A549 (cell line): Measurements from ENCODE around the gene CDK9. TPM values are rescaled to one million over a fixed set of nuclear protein-coding genes. Genes with fewer than 3 reads are reported as not detected.
A peak's percentile ranks its signal among the peaks of the same experiment; 100 is the strongest.

Experiments
- ATAC-seq, 2 experiments: fragments of 200-7000 bp in 1 of 2; fragments of >200 bp in 1 of 2; cut with Nextera tagmentation in 1 of 2; cut with Tn5 transposase in 1 of 2; 3 replicates each; pipeline versions ENCODE4 v1.8.0 to v1.9.1; 2018 to 2020; ENCODE audit warnings: mild to moderate bottlenecking in 1 of 2, moderate library complexity in 1 of 2
- CTCF ChIA-PET: fragments of 300-600 bp; sonication (Branson Sonifier 250); formaldehyde crosslinking; extraction: SDS; loops from one replicate; lab custom pipeline; 2021; ENCODE audit warnings: antibody characterized with exemption, inconsistent platforms; lab: Yijun Ruan, JAX
- POLR2A ChIA-PET: fragments of 350-600 bp; formaldehyde crosslinking; extraction: SDS; loops from one replicate; lab custom pipeline; 2021; ENCODE audit warnings: antibody characterized with exemption, inconsistent platforms; lab: Yijun Ruan, JAX
- DNase-seq, 2 experiments: peaks; one replicate each; pipeline versions ENCODE4 v3.0.0 to v3.0.0-alpha.2; 2011 to 2016; ENCODE audit warnings: low read depth in 1 of 2, low spot score in 1 of 2
- FAIRE-seq: peaks from 2 replicates; lab custom pipeline; 2011; peaks lifted over from hg19 to GRCh38; lab: Jason Lieb, UNC
- H3K27ac ChIP-seq, 2 experiments: fragments of >200 bp; sonication (Bioruptor Twin); formaldehyde crosslinking; 3 replicates each; pipeline ENCODE4 v1.5.1; 2016 to 2017
- H3K4me1 ChIP-seq: fragments of >200 bp; sonication (Bioruptor Twin); formaldehyde crosslinking; 3 replicates; pipeline ENCODE4 v1.6.1; 2016
- H3K4me2 ChIP-seq: fragments of >200 bp; sonication (Bioruptor Twin); formaldehyde crosslinking; 3 replicates; pipeline ENCODE4 v1.6.1; 2016
- H3K4me3 ChIP-seq: fragments of >200 bp; sonication (Bioruptor Twin); formaldehyde crosslinking; 3 replicates; pipeline ENCODE4 v1.5.1; 2016
- H3K9me3 ChIP-seq: fragments of >200 bp; sonication (Bioruptor Twin); formaldehyde crosslinking; 3 replicates; pipeline ENCODE4 v1.6.1; 2016
- BHLHE40 ChIP-seq: IDR thresholded peaks from 2 replicates; pipeline ENCODE4 v1.6.1; 2012; ENCODE audit warnings: low read depth, low read length, inconsistent platforms
- CEBPB ChIP-seq, 2 experiments: fragments of >200 bp in 1 of 2; sonication (Bioruptor Twin) in 1 of 2; formaldehyde crosslinking in 1 of 2; IDR thresholded peaks; 2 replicates each; pipeline ENCODE4 v1.6.1; 2012 to 2016
- CHD2 ChIP-seq: fragments of 150-350 bp; IDR thresholded peaks from 2 replicates; pipeline ENCODE4 v1.6.1; 2014; ENCODE audit warnings: low read length; ENCODE audit not compliant: partially characterized antibody
- E2F6 ChIP-seq: IDR thresholded peaks from 2 replicates; pipeline ENCODE4 v1.6.1; 2012; ENCODE audit warnings: low read depth, borderline replicate concordance
- EHMT2 ChIP-seq: fragments of 200-600 bp; sonication (generic); IDR thresholded peaks from 2 replicates; pipeline ENCODE4 v1.6.1; 2016; ENCODE audit warnings: antibody characterized with exemption, low read depth, mild to moderate bottlenecking, moderate library complexity
- EP300 ChIP-seq, 2 experiments: fragments of >200 bp; sonication (Bioruptor Twin); formaldehyde crosslinking; IDR thresholded peaks; 2 replicates in 1 of 2; 3 replicates in 1 of 2; pipeline ENCODE4 v1.6.1; 2016 to 2017
- ESRRA ChIP-seq: fragments of 150-350 bp; IDR thresholded peaks from 2 replicates; pipeline ENCODE4 v1.6.1; 2014; ENCODE audit warnings: mild to moderate bottlenecking, low read length, borderline replicate concordance
- FOSB ChIP-seq: fragments of 250-450 bp; sonication (Bioruptor Pico); IDR thresholded peaks from 2 replicates; pipeline ENCODE4 v1.5.0; 2020; ENCODE audit warnings: mild to moderate bottlenecking, moderate library complexity
- HDAC2 ChIP-seq: fragments of 200-600 bp; sonication (generic); IDR thresholded peaks from 2 replicates; pipeline ENCODE4 v1.6.1; 2016
- JUN ChIP-seq, 2 experiments: fragments of >200 bp; sonication (Bioruptor Twin); formaldehyde crosslinking; IDR thresholded peaks; 2 replicates in 1 of 2; 3 replicates in 1 of 2; pipeline ENCODE4 v1.6.1; 2016 to 2017
- KDM1A ChIP-seq: fragments of 200-600 bp; sonication (generic); IDR thresholded peaks from 2 replicates; pipeline ENCODE4 v1.6.1; 2016; ENCODE audit warnings: low read depth, mild to moderate bottlenecking
- MAX ChIP-seq: IDR thresholded peaks from 2 replicates; pipeline ENCODE4 v1.6.1; 2012
- MAZ ChIP-seq: fragments of 150-350 bp; IDR thresholded peaks from 2 replicates; pipeline ENCODE4 v1.6.1; 2014; ENCODE audit warnings: antibody characterized with exemption, low read depth, low read length, borderline replicate concordance
- NR3C1 ChIP-seq: fragments of >200 bp; sonication (Bioruptor Twin); formaldehyde crosslinking; IDR thresholded peaks from 3 replicates; pipeline ENCODE4 v1.6.1; 2017
- POLR2A ChIP-seq: IDR thresholded peaks from 2 replicates; pipeline ENCODE4 v1.6.1; 2012; ENCODE audit warnings: mild to moderate bottlenecking, low read length
- SREBF2 ChIP-seq: fragments of 450-650 bp; IDR thresholded peaks from 2 replicates; pipeline ENCODE4 v1.6.1; 2014; ENCODE audit warnings: mild to moderate bottlenecking, moderate library complexity
- ZFP36 ChIP-seq: fragments of 450-650 bp; IDR thresholded peaks from 2 replicates; pipeline ENCODE4 v1.6.1; 2014; ENCODE audit warnings: borderline replicate concordance; ENCODE audit not compliant: partially characterized antibody
- ZNF302 ChIP-seq: fragments of 250-450 bp; sonication (Bioruptor Pico); IDR thresholded peaks from 2 replicates; pipeline ENCODE4 v1.9.0; 2021; ENCODE audit warnings: inconsistent platforms, mild to moderate bottlenecking, moderate library complexity
- WGBS: methylation state at CpG from one replicate; pipeline ENCODE4 v1.1.6; 2017; ENCODE audit errors: missing lambda C conversion rate; 5-methylcytosine and 5-hydroxymethylcytosine counted together
- polyA plus RNA-seq, 4 experiments: library from polyadenylated mRNA; depleted of rRNA in 3 of 4; stranded (reverse); fragments of >200 nt; fragmentation: RNase III in 1 of 4; extraction: RNeasy Plus Mini Kit Qiagen cat#74134 plus additional on column Dnase treatment in 1 of 4; gene quantifications; 2 replicates in 3 of 4; 3 replicates in 1 of 4; pipeline ENCODE4 v1.2.3, GENCODE V29; 2011 to 2017
- TF ChIP-seq, protein P1 (sequence below): fragments of >200 bp; sonication (Bioruptor Twin); formaldehyde crosslinking; IDR thresholded peaks from 2 replicates; pipeline ENCODE4 v1.6.1; 2016
- TF ChIP-seq, protein P2 (sequence below): fragments of 250-450 bp; sonication (Bioruptor Pico); IDR thresholded peaks from 2 replicates; pipeline ENCODE4 v1.5.0; 2020; ENCODE audit warnings: low read depth, mild to moderate bottlenecking, moderate library complexity

The CDK9 gene
- polyA plus RNA-seq, 2 of the 4 experiments (the other 2 are of a cell fraction), result 43.8 to 45.7 TPM

GRCh38 chr9:127761061-127761460 is 24.8 kb upstream of the CDK9 start:
- POLR2A ChIA-PET, result no interaction called here
- FAIRE-seq (no peak), ATAC-seq (0 out of 6 replicates have a peak, but pooled peaks of 1 of the 2 experiments have one; percentile 12), DNase-seq (no peak)
- no peaks in the 10 kb centered on the region for H3K4me1 ChIP-seq
- CTCF ChIA-PET, result interaction anchor here (0.6 to 15.5 kb wide), 7 partner anchors 23 to 182 kb away, joined by 3 to 157 read pairs (median 5); partner anchors contain the start of genes CDK9, SH2D3C and TOR2A
- H3K27ac ChIP-seq, result no peak overlapping the region
- TF ChIP-seq KDM1A, result no peak
- TF ChIP-seq, protein P1, sequence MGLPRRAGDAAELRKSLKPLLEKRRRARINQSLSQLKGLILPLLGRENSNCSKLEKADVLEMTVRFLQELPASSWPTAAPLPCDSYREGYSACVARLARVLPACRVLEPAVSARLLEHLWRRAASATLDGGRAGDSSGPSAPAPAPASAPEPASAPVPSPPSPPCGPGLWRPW, result no peak
- no peak for TF ChIP-seq SREBF2
- TF ChIP-seq ZNF302, result no peak
- no peak for TF ChIP-seq E2F6
- no peak for TF ChIP-seq NR3C1
- no peak overlapping the region for H3K4me2 ChIP-seq
- H3K9me3 ChIP-seq, result no peaks in the 10 kb centered on the region
- WGBS, result 59% methylated on average over 5 of the region's 5 CpGs
- no peak overlapping the region for H3K4me3 ChIP-seq

- POLR2A ChIA-PET, result no interaction called here
- FAIRE-seq, result no peak
- CTCF ChIA-PET, result interaction anchor here (1.0 to 15.5 kb wide), 5 partner anchors 22 to 161 kb away, joined by 3 to 157 read pairs (median 6); partner anchors contain the start of genes CDK9, SH2D3C and TOR2A
- TF ChIP-seq ESRRA (no peak), CEBPB (IDR thresholded peaks at IDR 0.05) (no peak), E2F6 (no peak), JUN (IDR thresholded peaks at IDR 0.05) (no peak), MAX (no peak), POLR2A (no peak), MAZ (no peak), EP300 (IDR thresholded peaks at IDR 0.05) (no peak), EHMT2 (no peak), HDAC2 (no peak), ZNF302 (no peak), NR3C1 (no peak), CHD2 (no peak), ZFP36 (no peak), FOSB (CRISPR knock-in tag) (no peak)
- TF ChIP-seq, protein P2, sequence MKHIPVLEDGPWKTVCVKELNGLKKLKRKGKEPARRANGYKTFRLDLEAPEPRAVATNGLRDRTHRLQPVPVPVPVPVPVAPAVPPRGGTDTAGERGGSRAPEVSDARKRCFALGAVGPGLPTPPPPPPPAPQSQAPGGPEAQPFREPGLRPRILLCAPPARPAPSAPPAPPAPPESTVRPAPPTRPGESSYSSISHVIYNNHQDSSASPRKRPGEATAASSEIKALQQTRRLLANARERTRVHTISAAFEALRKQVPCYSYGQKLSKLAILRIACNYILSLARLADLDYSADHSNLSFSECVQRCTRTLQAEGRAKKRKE, result no peak
- TF ChIP-seq, protein P1, result no peak
- Histone ChIP-seq H3K4me1 (no peaks in the 10 kb centered on the region), H3K9me3 (no peaks in the 10 kb centered on the region), H3K4me2 (no peak overlapping the region), H3K4me3 (no peak overlapping the region), H3K27ac (no peak overlapping the region)
- ATAC-seq, result peak; percentile 44 to 57; a peak in 5 of 6 replicates
- WGBS, result 33% methylated on average over 4 of the region's 5 CpGs
- no peak for DNase-seq
These were observed 24.3 kb upstream of the CDK9 start for GRCh38 chr9:127761491-127761956.

GRCh38 chr9:127762111-127762676 is 23.6 kb upstream of the CDK9 start:
- Histone ChIP-seq H3K4me2 (no peak overlapping the region), H3K27ac (no peak overlapping the region), H3K9me3 (no peaks in the 10 kb centered on the region), H3K4me3 (no peak overlapping the region), H3K4me1 (no peaks in the 10 kb centered on the region)
- ATAC-seq (peak in 1 of 2 experiments; percentile 30; a peak in 4 of 6 replicates), FAIRE-seq (no peak), DNase-seq (no peak)
- CTCF ChIA-PET, result interaction anchor here (0.9 to 15.5 kb wide), 5 partner anchors 18 to 160 kb away, joined by 3 to 157 read pairs (median 3); partner anchors contain the start of genes CDK9, SH2D3C and TOR2A
- 69% methylated on average over 16 of the region's 16 CpGs for WGBS
- POLR2A ChIA-PET, result interaction anchor here (0.6 kb wide), 1 partner anchor 9 kb away, joined by 3 read pairs; no protein-coding TSS in a partner anchor
- no peak for TF ChIP-seq BHLHE40
